K562 (cell line): ENCODE data around the gene ABCE1. TPM values are rescaled to one million over a fixed set of nuclear protein-coding genes. Genes with fewer than 3 reads are reported as not detected.

Experiments used
- ATAC-seq: fragments of 200-7000 bp; cut with Tn5 transposase; 3 replicates; pipeline ENCODE4 v1.9.1; 2020; ENCODE audit warnings: moderate library complexity
- BruUV-seq: library from RNA; stranded (reverse); fragments of 400-500 nt; replicated peaks from 2 replicates; lab custom pipeline; 2021; lab: Mats Ljungman, UMichigan
- CTCF ChIA-PET: fragments of 300-600 bp; formaldehyde crosslinking; extraction: SDS; loops from one replicate; lab custom pipeline; 2021; ENCODE audit warnings: low intra/inter-chr PET ratio; lab: Yijun Ruan, JAX
- POLR2A ChIA-PET: fragments of 300-600, 350-650 bp; sonication (Branson Sonifier 250); formaldehyde crosslinking; extraction: SDS; loops from one replicate; lab custom pipeline; 2021; ENCODE audit warnings: antibody characterized with exemption, inconsistent platforms; lab: Yijun Ruan, JAX
- DNase-seq, 4 experiments: peaks; one replicate each; pipeline versions ENCODE4 v3.0.0 to v3.0.0-alpha.2; 2011 to 2018; ENCODE audit warnings: low spot score in 3 of 4, mixed read lengths in 3 of 4; ENCODE audit errors: extremely low read depth in 1 of 4
- FAIRE-seq: peaks from 2 replicates; lab custom pipeline; 2011; peaks lifted over from hg19 to GRCh38; lab: Jason Lieb, UNC
- H2AFZ ChIP-seq: 2 replicates; pipeline ENCODE4 v1.6.0; 2011; ENCODE audit warnings: low read depth, low read length, control low read depth, inconsistent platforms
- H3K27ac ChIP-seq: fragments of 200-600 bp; 3 replicates; pipeline ENCODE4 v1.8.0; 2011; ENCODE audit warnings: low read depth, mild to moderate bottlenecking, control low read depth, inconsistent platforms, low read length, moderate library complexity, mixed read lengths; ENCODE audit errors: extremely low read depth
- H3K27me3 ChIP-seq, 2 experiments: fragments of 300-600 bp in 1 of 2; 2 replicates in 1 of 2; 3 replicates in 1 of 2; pipeline versions ENCODE4 v1.6.0 to v1.8.0; 2011; ENCODE audit warnings: inconsistent platforms in 2 of 2, low read length in 2 of 2, mild to moderate bottlenecking in 1 of 2, mixed read lengths in 1 of 2, moderate library complexity in 1 of 2; ENCODE audit not compliant: control insufficient read depth in 2 of 2, insufficient read depth in 2 of 2
- H3K36me3 ChIP-seq: fragments of 300-600 bp; 3 replicates; pipeline ENCODE4 v1.8.0; 2011; ENCODE audit warnings: mild to moderate bottlenecking, low read length, inconsistent platforms; ENCODE audit not compliant: control insufficient read depth, insufficient read depth
- H3K4me1 ChIP-seq, 2 experiments: fragments of 200-600 bp in 1 of 2; replicated peaks in 1 of 2; 2 replicates in 1 of 2; 3 replicates in 1 of 2; pipeline versions ENCODE4 v1.5.1 to v1.8.0; 2011; ENCODE audit warnings: inconsistent platforms in 2 of 2, low read length in 2 of 2, mild to moderate bottlenecking in 1 of 2, mixed read lengths in 1 of 2, moderate library complexity in 1 of 2; ENCODE audit not compliant: control insufficient read depth in 2 of 2, insufficient read depth in 2 of 2
- H3K4me2 ChIP-seq: 2 replicates; pipeline ENCODE4 v1.6.1; 2011; ENCODE audit warnings: low read length, control low read depth, inconsistent platforms, mixed read lengths; ENCODE audit not compliant: insufficient read depth
- H3K4me3 ChIP-seq: fragments of 200-600 bp; sonication (generic), shearing (Covaris generic); 2 replicates; pipeline ENCODE4 v1.5.1; 2016; ENCODE audit warnings: control low read depth, inconsistent platforms
- H3K79me2 ChIP-seq: fragments of 200-600 bp; 3 replicates; pipeline ENCODE4 v1.8.0; 2011; ENCODE audit warnings: low read length, inconsistent platforms; ENCODE audit not compliant: control insufficient read depth, insufficient read depth
- H3K9ac ChIP-seq, 2 experiments: 2 replicates each; pipeline versions ENCODE4 v1.6.0 to v1.6.1; 2011; ENCODE audit warnings: low read depth in 2 of 2, low read length in 2 of 2, control low read depth in 1 of 2, inconsistent platforms in 1 of 2, mild to moderate bottlenecking in 1 of 2, mixed read lengths in 1 of 2; ENCODE audit not compliant: insufficient read depth in 1 of 2
- H3K9me1 ChIP-seq: one replicate; pipeline ENCODE4 v1.6.0; 2011; ENCODE audit warnings: inconsistent platforms, mild to moderate bottlenecking, low read length, moderate library complexity; ENCODE audit not compliant: control insufficient read depth, insufficient read depth
- H3K9me3 ChIP-seq: replicated peaks from 2 replicates; pipeline ENCODE4 v1.5.1; 2011; ENCODE audit warnings: low read depth, low read length, inconsistent platforms; ENCODE audit not compliant: control insufficient read depth, insufficient read depth
- H4K20me1 ChIP-seq: replicated peaks from 2 replicates; pipeline ENCODE4 v1.6.1; 2011; ENCODE audit warnings: low read length, inconsistent platforms, mixed read lengths; ENCODE audit not compliant: control insufficient read depth, insufficient read depth
- CBFA2T2 ChIP-seq: fragments of 450-650 bp; conservative IDR thresholded peaks from 2 replicates; pipeline ENCODE4 v1.6.1; 2017; ENCODE audit warnings: mild to moderate bottlenecking
- CBX8 ChIP-seq: fragments of 200-600 bp; sonication (generic); IDR thresholded peaks from 2 replicates; pipeline ENCODE4 v1.6.1; 2012; ENCODE audit warnings: borderline replicate concordance, mixed run types, low read depth, mild to moderate bottlenecking, moderate library complexity, mixed read lengths, low read length, control low read depth, inconsistent platforms; ENCODE audit not compliant: poor library complexity, severe bottlenecking; ENCODE audit errors: extremely low read depth
- NFIC ChIP-seq: fragments of 450-650 bp; IDR thresholded peaks from 2 replicates; pipeline ENCODE4 v1.6.1; 2017; ENCODE audit warnings: mild to moderate bottlenecking, inconsistent platforms
- SAP30 ChIP-seq: fragments of 200-600 bp; sonication (generic); IDR thresholded peaks from 2 replicates; pipeline ENCODE4 v1.6.1; 2012; ENCODE audit warnings: borderline replicate concordance, low read depth, mild to moderate bottlenecking, moderate library complexity, low read length, control low read depth, inconsistent platforms; ENCODE audit not compliant: insufficient read depth, poor library complexity, severe bottlenecking
- SIRT6 ChIP-seq: IDR thresholded peaks from one replicate; pipeline ENCODE4 v1.6.1; 2012; ENCODE audit warnings: low read depth, mild to moderate bottlenecking, control low read depth, inconsistent platforms, low read length, moderate library complexity
- TAF15 ChIP-seq: fragments of 200-400 bp; formaldehyde crosslinking; IDR thresholded peaks from 2 replicates; pipeline ENCODE4 v1.6.1; 2017; ENCODE audit warnings: mild to moderate bottlenecking, low read depth, low read length, moderate library complexity
- TAF9B ChIP-seq: fragments of 450-650 bp; IDR thresholded peaks from 2 replicates; pipeline ENCODE4 v1.6.1; 2018; ENCODE audit warnings: mild to moderate bottlenecking; ENCODE audit not compliant: partially characterized antibody
- ZNF699 ChIP-seq: fragments of 250-450 bp; sonication (Bioruptor Pico); IDR thresholded peaks from 2 replicates; pipeline ENCODE4 v1.8.0; 2021; ENCODE audit warnings: mild to moderate bottlenecking, moderate library complexity; ENCODE audit not compliant: insufficient replicate concordance
- WGBS: fragments of 100-300 bp; shearing (Covaris generic); methylation state at CpG from one replicate; pipeline ENCODE4 v1.1.6; 2016; ENCODE audit warnings: low coverage, mixed read lengths; ENCODE audit not compliant: insufficient coverage; ENCODE audit errors: missing lambda C conversion rate; 5-methylcytosine and 5-hydroxymethylcytosine counted together
- in situ Hi-C: fragments of 300-500 bp; cut with MboI; formaldehyde crosslinking; loops from 4 replicates; pipeline ENCODE4 v1.15.0; 2018; ENCODE audit warnings: inconsistent platforms, mixed read lengths
- intact Hi-C: fragments of 100-400 bp; cut with micrococcal nuclease; formaldehyde crosslinking; loops from 2 replicates; pipeline ENCODE4 v1.14.2; 2022
- polyA plus RNA-seq, 8 experiments: library from polyadenylated mRNA; depleted of rRNA in 4 of 8; stranded (reverse) in 5 of 8; unstranded in 3 of 8; fragments of >200 nt; fragmentation: Nextera tagmentation in 2 of 8; fragmentation: Illumina TruSeq in 1 of 8; extraction: Ambion mirVana in 2 of 8; extraction: Trizol in 1 of 8; gene quantifications; 2 replicates each; pipeline versions ENCODE4 v1.2.1 to v1.2.3, GENCODE V29; 2011 to 2014; ENCODE audit warnings: inconsistent platforms in 1 of 8, missing spikeins in 1 of 8
- total RNA-seq, 7 experiments: library from RNA; depleted of rRNA in 6 of 7; stranded (reverse); fragments of >200 nt in 6 of 7; fragmentation: Illumina TruSeq in 2 of 7; extraction: Trizol in 2 of 7; gene quantifications; 2 replicates each; pipeline versions ENCODE4 v1.2.1 to v1.2.3, GENCODE V29; 2011 to 2021; ENCODE audit warnings: low replicate concordance in 1 of 7
- TF ChIP-seq, protein P1 (sequence below): fragments of 250-450 bp; sonication (Bioruptor Pico); IDR thresholded peaks from 2 replicates; pipeline ENCODE4 v1.4.0; 2020
- TF ChIP-seq, protein P2 (sequence below): fragments of 250-450 bp; sonication (Bioruptor Pico); IDR thresholded peaks from 2 replicates; pipeline ENCODE4 v1.8.0; 2022; ENCODE audit warnings: moderate library complexity, mild to moderate bottlenecking, inconsistent platforms
- TF ChIP-seq, protein P3 (sequence below): fragments of 450-650 bp; IDR thresholded peaks from 2 replicates; pipeline ENCODE4 v1.7.1; 2018; ENCODE audit warnings: mild to moderate bottlenecking, low read depth; ENCODE audit not compliant: partially characterized antibody

ABCE1 gene
- total and polyA plus RNA-seq, 9 of the 15 experiments (the other 6 are each of a cell fraction or from before 2014, with no cell fraction given), result 134 to 256 (median 169) TPM

DNA sequence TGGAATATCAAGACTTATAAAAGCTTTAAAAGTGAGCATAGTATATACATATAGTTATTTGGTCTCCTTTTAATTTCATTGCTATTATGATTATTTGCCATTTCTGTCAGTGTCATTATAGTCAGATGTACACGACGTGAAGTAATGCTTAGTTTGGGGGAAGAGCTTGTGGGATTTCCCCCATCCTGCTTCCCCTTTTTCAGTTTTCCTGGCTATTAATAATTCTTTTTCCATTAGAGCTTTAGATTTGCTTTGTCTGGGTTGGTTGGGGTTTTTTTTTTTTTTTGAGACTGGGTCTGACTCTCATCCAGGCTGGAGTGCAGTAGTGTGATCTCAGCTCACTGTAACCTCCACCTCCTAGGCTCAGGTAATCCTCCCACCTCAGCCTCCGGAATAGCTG is 5.4 kb downstream of the ABCE1 start:
- Histone ChIP-seq H4K20me1 (peaks cover 14% of the 10 kb centered on the region; the same call in 1 of the 2 replicates), H3K4me3 (no peak overlapping the region), H3K36me3 (peaks cover 88% of the 10 kb centered on the region), H3K9me1 (no peaks in the 10 kb centered on the region), H3K27me3 (no peaks in the 10 kb centered on the region), H3K4me1 (peaks cover 6 to 19% of the 10 kb centered on the region in 2 experiments; a peak in 3 of 5 replicates), H3K9me3 (no peaks in the 10 kb centered on the region), H3K4me2 (no peak overlapping the region), H2AFZ (no peak overlapping the region), H3K27ac (no peak overlapping the region), H3K79me2 (peaks cover 80% of the 10 kb centered on the region), H3K9ac (no peak overlapping the region; a peak in 1 of 4 replicates)
- ChIA-PET POLR2A (interaction anchor here (0.6 kb wide), 1 partner anchor 31 kb away, joined by 3 read pairs; no protein-coding TSS in a partner anchor), CTCF (no interaction called here)
- intact Hi-C loops, result no loop called here
- ATAC-seq (no peak), DNase-seq (no peak), FAIRE-seq (no peak)
- no TSS peak for BruUV-seq
- TF ChIP-seq NFIC, result no peak
- TF ChIP-seq TAF15, result no peak
- TF ChIP-seq SIRT6, result no peak
- TF ChIP-seq, protein P1, sequence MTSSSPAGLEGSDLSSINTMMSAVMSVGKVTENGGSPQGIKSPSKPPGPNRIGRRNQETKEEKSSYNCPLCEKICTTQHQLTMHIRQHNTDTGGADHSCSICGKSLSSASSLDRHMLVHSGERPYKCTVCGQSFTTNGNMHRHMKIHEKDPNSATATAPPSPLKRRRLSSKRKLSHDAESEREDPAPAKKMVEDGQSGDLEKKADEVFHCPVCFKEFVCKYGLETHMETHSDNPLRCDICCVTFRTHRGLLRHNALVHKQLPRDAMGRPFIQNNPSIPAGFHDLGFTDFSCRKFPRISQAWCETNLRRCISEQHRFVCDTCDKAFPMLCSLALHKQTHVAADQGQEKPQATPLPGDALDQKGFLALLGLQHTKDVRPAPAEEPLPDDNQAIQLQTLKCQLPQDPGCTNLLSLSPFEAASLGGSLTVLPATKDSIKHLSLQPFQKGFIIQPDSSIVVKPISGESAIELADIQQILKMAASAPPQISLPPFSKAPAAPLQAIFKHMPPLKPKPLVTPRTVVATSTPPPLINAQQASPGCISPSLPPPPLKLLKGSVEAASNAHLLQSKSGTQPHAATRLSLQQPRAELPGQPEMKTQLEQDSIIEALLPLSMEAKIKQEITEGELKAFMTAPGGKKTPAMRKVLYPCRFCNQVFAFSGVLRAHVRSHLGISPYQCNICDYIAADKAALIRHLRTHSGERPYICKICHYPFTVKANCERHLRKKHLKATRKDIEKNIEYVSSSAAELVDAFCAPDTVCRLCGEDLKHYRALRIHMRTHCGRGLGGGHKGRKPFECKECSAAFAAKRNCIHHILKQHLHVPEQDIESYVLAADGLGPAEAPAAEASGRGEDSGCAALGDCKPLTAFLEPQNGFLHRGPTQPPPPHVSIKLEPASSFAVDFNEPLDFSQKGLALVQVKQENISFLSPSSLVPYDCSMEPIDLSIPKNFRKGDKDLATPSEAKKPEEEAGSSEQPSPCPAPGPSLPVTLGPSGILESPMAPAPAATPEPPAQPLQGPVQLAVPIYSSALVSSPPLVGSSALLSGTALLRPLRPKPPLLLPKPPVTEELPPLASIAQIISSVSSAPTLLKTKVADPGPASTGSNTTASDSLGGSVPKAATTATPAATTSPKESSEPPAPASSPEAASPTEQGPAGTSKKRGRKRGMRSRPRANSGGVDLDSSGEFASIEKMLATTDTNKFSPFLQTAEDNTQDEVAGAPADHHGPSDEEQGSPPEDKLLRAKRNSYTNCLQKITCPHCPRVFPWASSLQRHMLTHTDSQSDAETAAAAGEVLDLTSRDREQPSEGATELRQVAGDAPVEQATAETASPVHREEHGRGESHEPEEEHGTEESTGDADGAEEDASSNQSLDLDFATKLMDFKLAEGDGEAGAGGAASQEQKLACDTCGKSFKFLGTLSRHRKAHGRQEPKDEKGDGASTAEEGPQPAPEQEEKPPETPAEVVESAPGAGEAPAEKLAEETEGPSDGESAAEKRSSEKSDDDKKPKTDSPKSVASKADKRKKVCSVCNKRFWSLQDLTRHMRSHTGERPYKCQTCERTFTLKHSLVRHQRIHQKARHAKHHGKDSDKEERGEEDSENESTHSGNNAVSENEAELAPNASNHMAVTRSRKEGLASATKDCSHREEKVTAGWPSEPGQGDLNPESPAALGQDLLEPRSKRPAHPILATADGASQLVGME (CRISPR knock-in tag), result no peak
- TF ChIP-seq TAF9B, result no peak
- TF ChIP-seq ZNF699 (CRISPR knock-in tag), result no peak
- no peak for TF ChIP-seq SAP30
- no peak for TF ChIP-seq CBFA2T2
- TF ChIP-seq, protein P2, sequence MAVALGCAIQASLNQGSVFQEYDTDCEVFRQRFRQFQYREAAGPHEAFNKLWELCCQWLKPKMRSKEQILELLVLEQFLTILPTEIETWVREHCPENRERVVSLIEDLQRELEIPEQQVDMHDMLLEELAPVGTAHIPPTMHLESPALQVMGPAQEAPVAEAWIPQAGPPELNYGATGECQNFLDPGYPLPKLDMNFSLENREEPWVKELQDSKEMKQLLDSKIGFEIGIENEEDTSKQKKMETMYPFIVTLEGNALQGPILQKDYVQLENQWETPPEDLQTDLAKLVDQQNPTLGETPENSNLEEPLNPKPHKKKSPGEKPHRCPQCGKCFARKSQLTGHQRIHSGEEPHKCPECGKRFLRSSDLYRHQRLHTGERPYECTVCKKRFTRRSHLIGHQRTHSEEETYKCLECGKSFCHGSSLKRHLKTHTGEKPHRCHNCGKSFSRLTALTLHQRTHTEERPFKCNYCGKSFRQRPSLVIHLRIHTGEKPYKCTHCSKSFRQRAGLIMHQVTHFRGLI, result no peak
- no peak for TF ChIP-seq CBX8
- TF ChIP-seq, protein P3, sequence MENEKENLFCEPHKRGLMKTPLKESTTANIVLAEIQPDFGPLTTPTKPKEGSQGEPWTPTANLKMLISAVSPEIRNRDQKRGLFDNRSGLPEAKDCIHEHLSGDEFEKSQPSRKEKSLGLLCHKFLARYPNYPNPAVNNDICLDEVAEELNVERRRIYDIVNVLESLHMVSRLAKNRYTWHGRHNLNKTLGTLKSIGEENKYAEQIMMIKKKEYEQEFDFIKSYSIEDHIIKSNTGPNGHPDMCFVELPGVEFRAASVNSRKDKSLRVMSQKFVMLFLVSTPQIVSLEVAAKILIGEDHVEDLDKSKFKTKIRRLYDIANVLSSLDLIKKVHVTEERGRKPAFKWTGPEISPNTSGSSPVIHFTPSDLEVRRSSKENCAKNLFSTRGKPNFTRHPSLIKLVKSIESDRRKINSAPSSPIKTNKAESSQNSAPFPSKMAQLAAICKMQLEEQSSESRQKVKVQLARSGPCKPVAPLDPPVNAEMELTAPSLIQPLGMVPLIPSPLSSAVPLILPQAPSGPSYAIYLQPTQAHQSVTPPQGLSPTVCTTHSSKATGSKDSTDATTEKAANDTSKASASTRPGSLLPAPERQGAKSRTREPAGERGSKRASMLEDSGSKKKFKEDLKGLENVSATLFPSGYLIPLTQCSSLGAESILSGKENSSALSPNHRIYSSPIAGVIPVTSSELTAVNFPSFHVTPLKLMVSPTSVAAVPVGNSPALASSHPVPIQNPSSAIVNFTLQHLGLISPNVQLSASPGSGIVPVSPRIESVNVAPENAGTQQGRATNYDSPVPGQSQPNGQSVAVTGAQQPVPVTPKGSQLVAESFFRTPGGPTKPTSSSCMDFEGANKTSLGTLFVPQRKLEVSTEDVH, result no peak
- WGBS, result 84% methylated on average over 3 of the region's 3 CpGs
- in situ Hi-C loops, result no loop called here
